Measurements from ENCODE around the gene SLC35B2. TPM values are rescaled to one million over a fixed set of nuclear protein-coding genes. Genes with fewer than 3 reads are reported as not detected.
A peak's percentile ranks its signal among the peaks of the same experiment; 100 is the strongest.

Gene SLC35B2
- total RNA-seq, 2 experiments from 2014 or later = 6.4 to 7.0 TPM

- Histone ChIP-seq H3K9me3 (ENCODE audit: control insufficient read depth in 1 of 2, insufficient read depth in 1 of 2, low read length in 2 of 2) (no peaks in the 10 kb centered on the region), H3K4me1 (ENCODE audit: insufficient read depth, low read length) (peaks cover 54% of the 10 kb centered on the region), H3K27me3 (ENCODE audit: control insufficient read depth in 1 of 2, insufficient read depth in 2 of 2, low read length in 2 of 2) (no peaks in the 10 kb centered on the region), H3K27ac (ENCODE audit: low read depth in 1 of 2, low read length in 2 of 2) (no peak overlapping the region), H3K36me3 (ENCODE audit: insufficient read depth, low read length) (peaks cover 76% of the 10 kb centered on the region), H3K4me3 (ENCODE audit: low read length) (no peak overlapping the region)
- H3K9me3 Mint-ChIP-seq = no peaks in the 10 kb centered on the region
- ATAC-seq (ENCODE audit: poor library complexity) = peak; percentile 27
- peak overlapping the region; percentile 5 for H3K4me3 Mint-ChIP-seq
- H3K27me3 Mint-ChIP-seq = no peaks in the 10 kb centered on the region
- POLR2A ChIA-PET = interaction anchor here (0.9 to 4.0 kb wide), 4 partner anchors 7 to 68 kb away, joined by 3 to 135 read pairs (median 6); partner anchors contain the start of gene HSP90AB1
- CTCF ChIA-PET = interaction anchor here (0.9 to 1.0 kb wide), 2 partner anchors 17 to 59 kb away, joined by 3 to 4 read pairs; partner anchors contain the start of genes AARS2 and TMEM151B
- intact Hi-C loops (cut with DNase I, micrococcal nuclease) = no loop called here
- peak; percentile 65 for TF ChIP-seq CTCF (IDR thresholded peaks at IDR 0.05)
- DNase-seq = peak in 13 of 14 experiments; percentile 38 to 77 (median 51)
- peaks cover 85% of the 10 kb centered on the region for H3K36me3 Mint-ChIP-seq (ENCODE audit: low read depth)
- H3K27ac Mint-ChIP-seq = peak overlapping the region; percentile 2
- H3K4me1 Mint-ChIP-seq (ENCODE audit: low read depth) = peaks cover 77% of the 10 kb centered on the region
Measured at GRCh38 chr6:44253307-44254101, 3.8 kb downstream of the SLC35B2 start.

GRCh38 chr6:44251576-44252524 is 5.5 kb downstream of the SLC35B2 start:
- peaks cover 91% of the 10 kb centered on the region for H3K36me3 Mint-ChIP-seq (ENCODE audit: low read depth)
- no peak overlapping the region for H3K4me3 ChIP-seq (ENCODE audit: low read length)
- H3K4me3 Mint-ChIP-seq = peak overlapping the region; percentile 59
- ChIA-PET CTCF (interaction anchor here (1.0 kb wide), 1 partner anchor 13 kb away, joined by 4 read pairs; no protein-coding TSS in a partner anchor), POLR2A (interaction anchor here (0.9 to 1.2 kb wide), 2 partner anchors 10 to 28 kb away, joined by 3 to 4 read pairs; partner anchors contain the start of gene SLC29A1)
- H3K36me3 ChIP-seq (ENCODE audit: insufficient read depth, low read length) = peaks cover 79% of the 10 kb centered on the region
- DNase-seq (no peak), ATAC-seq (ENCODE audit: poor library complexity) (no peak)
- intact Hi-C loops (cut with DNase I, micrococcal nuclease) = no loop called here
- no peaks in the 10 kb centered on the region for H3K27me3 ChIP-seq (ENCODE audit: control insufficient read depth in 1 of 2, insufficient read depth in 2 of 2, low read length in 2 of 2)
- H3K4me1 ChIP-seq (ENCODE audit: insufficient read depth, low read length) = peaks cover 55% of the 10 kb centered on the region
- H3K4me1 Mint-ChIP-seq (ENCODE audit: low read depth) = peaks cover 77% of the 10 kb centered on the region
- H3K9me3 Mint-ChIP-seq = no peaks in the 10 kb centered on the region
- no peak overlapping the region for H3K27ac ChIP-seq (ENCODE audit: low read depth in 1 of 2, low read length in 2 of 2)
- H3K9me3 ChIP-seq (ENCODE audit: control insufficient read depth in 1 of 2, insufficient read depth in 1 of 2, low read length in 2 of 2) = no peaks in the 10 kb centered on the region
- H3K27me3 Mint-ChIP-seq = peaks cover 3% of the 10 kb centered on the region
- TF ChIP-seq CTCF (IDR thresholded peaks at IDR 0.05) = no peak
- H3K27ac Mint-ChIP-seq = no peak overlapping the region

GRCh38 chr6:44250718-44251123 is 6.6 kb downstream of the SLC35B2 start:
- Mint-ChIP-seq H3K4me1 (ENCODE audit: low read depth) (peaks cover 70% of the 10 kb centered on the region), H3K4me3 (peak overlapping the region; percentile 12), H3K27ac (peak overlapping the region; percentile 12), H3K27me3 (peaks cover 5% of the 10 kb centered on the region), H3K36me3 (ENCODE audit: low read depth) (peaks cover 92% of the 10 kb centered on the region), H3K9me3 (no peaks in the 10 kb centered on the region)
- ATAC-seq (ENCODE audit: poor library complexity) (no peak), DNase-seq (no peak)
- Histone ChIP-seq H3K36me3 (ENCODE audit: insufficient read depth, low read length) (peaks cover 75% of the 10 kb centered on the region), H3K27me3 (ENCODE audit: control insufficient read depth in 1 of 2, insufficient read depth in 2 of 2, low read length in 2 of 2) (no peaks in the 10 kb centered on the region), H3K27ac (ENCODE audit: low read depth in 1 of 2, low read length in 2 of 2) (no peak overlapping the region), H3K9me3 (ENCODE audit: control insufficient read depth in 1 of 2, insufficient read depth in 1 of 2, low read length in 2 of 2) (no peaks in the 10 kb centered on the region), H3K4me1 (ENCODE audit: insufficient read depth, low read length) (peaks cover 51% of the 10 kb centered on the region), H3K4me3 (ENCODE audit: low read length) (no peak overlapping the region)
- no peak for TF ChIP-seq CTCF (IDR thresholded peaks at IDR 0.05)
- POLR2A ChIA-PET = no interaction called here
- intact Hi-C loops (cut with DNase I, micrococcal nuclease) = no loop called here
- CTCF ChIA-PET = no interaction called here
